VCaP (cell line): ENCODE data around the gene ARHGDIG.
"Not testable (repeated sequence)": the region's sequence is repeated elsewhere in the genome, so short reads cannot be mapped to it uniquely, and the experiment has no call there.

Source experiments
- H3K27ac ChIP-seq: fragments of 450-650 bp; 2 replicates; pipeline ENCODE4 v1.5.1; 2017
- CTCF ChIP-seq: fragments of 450-650 bp; conservative IDR thresholded peaks from 2 replicates; pipeline ENCODE4 v1.5.1; 2017; ENCODE audit warnings: mild to moderate bottlenecking, moderate library complexity

ARHGDIG gene

GRCh38 chr16:245105-245504 is 35.3 kb upstream of the ARHGDIG start:
- TF ChIP-seq CTCF, result no peak

GRCh38 chr16:247027-247426 is 33.4 kb upstream of the ARHGDIG start:
- no peak overlapping the region for H3K27ac ChIP-seq
- no peak for TF ChIP-seq CTCF

More at GRCh38 chr16:245105-245504, 35.3 kb upstream of the ARHGDIG start:
- H3K27ac ChIP-seq, result no peak overlapping the region

GRCh38 chr16:249431-249830 is 31.0 kb upstream of the ARHGDIG start:
- no peak for TF ChIP-seq CTCF

GRCh38 chr16:252366-253337 is 27.7 kb upstream of the ARHGDIG start:
- no peak for TF ChIP-seq CTCF
- H3K27ac ChIP-seq, result no peak overlapping the region

More at GRCh38 chr16:249431-249830, 31.0 kb upstream of the ARHGDIG start:
- no peak overlapping the region for H3K27ac ChIP-seq

GRCh38 chr16:253833-254232 is 26.6 kb upstream of the ARHGDIG start:
- H3K27ac ChIP-seq, result no peak overlapping the region
- no peak for TF ChIP-seq CTCF

- TF ChIP-seq CTCF, result no peak
- H3K27ac ChIP-seq, result no peak overlapping the region
Measured at GRCh38 chr16:254461-254860, 25.9 kb upstream of the ARHGDIG start.

GRCh38 chr16:255183-255582 is 25.2 kb upstream of the ARHGDIG start:
- no peak for TF ChIP-seq CTCF
- no peak overlapping the region for H3K27ac ChIP-seq

GRCh38 chr16:258091-258490 is 22.3 kb upstream of the ARHGDIG start:
- not testable (repeated sequence) for H3K27ac ChIP-seq
